ENCODE data around the gene MED7.

GRCh38 chr5:157168286-157168685, 25.6 kb upstream of the MED7 start:
- TF ChIP-seq CEBPB (IDR thresholded peaks at IDR 0.05) (no peak), EP300 (IDR thresholded peaks at IDR 0.05; ENCODE audit: borderline replicate concordance) (no peak), EGR1 (IDR thresholded peaks at IDR 0.05) (no peak), NFIC (IDR thresholded peaks at IDR 0.05) (no peak), CREB1 (IDR thresholded peaks at IDR 0.05; ENCODE audit: low read depth) (no peak), MAX (IDR thresholded peaks at IDR 0.05) (no peak), FOXM1 (IDR thresholded peaks at IDR 0.05; ENCODE audit: borderline replicate concordance, low read depth) (no peak)
